Measurements from ENCODE around the gene SMIM43. TPM values are rescaled to one million over a fixed set of nuclear protein-coding genes. Genes with fewer than 3 reads are reported as not detected.
"Not testable (repeated sequence)": the region's sequence is repeated elsewhere in the genome, so short reads cannot be mapped to it uniquely, and the experiment has no call there.

Gene SMIM43
- polyA plus RNA-seq, 4 donors: 0.58 to 0.88 (median 0.68) TPM

GRCh38 chr4:121784401-121784800 is 19.4 kb upstream of the SMIM43 start:
- no peak for DNase-seq (ENCODE audit: low read depth in 4 of 4, low spot score in 2 of 4)

GRCh38 chr4:121783210-121783609 is 18.2 kb upstream of the SMIM43 start:
- no peak for DNase-seq (ENCODE audit: low read depth in 4 of 4, low spot score in 2 of 4)

GRCh38 chr4:121778991-121779628 is 14.1 kb upstream of the SMIM43 start:
- no peak for DNase-seq (ENCODE audit: low read depth in 4 of 4, low spot score in 2 of 4)

GRCh38 chr4:121777625-121778024 is 12.7 kb upstream of the SMIM43 start:
- DNase-seq (ENCODE audit: low read depth in 4 of 4, low spot score in 2 of 4): no peak

- DNase-seq (ENCODE audit: low read depth in 4 of 4, low spot score in 2 of 4): no peak
These were observed 11.8 kb upstream of the SMIM43 start for GRCh38 chr4:121776610-121777401.

- DNase-seq (ENCODE audit: low read depth in 4 of 4, low spot score in 2 of 4): no peak
These were observed 8.9 kb upstream of the SMIM43 start for GRCh38 chr4:121773883-121774282.

GRCh38 chr4:121771869-121772268 is 6.9 kb upstream of the SMIM43 start:
- no peak for DNase-seq (ENCODE audit: low read depth in 4 of 4, low spot score in 2 of 4)

- no peak for DNase-seq (ENCODE audit: low read depth in 4 of 4, low spot score in 2 of 4)
These were observed 4.4 kb upstream of the SMIM43 start for GRCh38 chr4:121769341-121769740.

- no peak for DNase-seq (ENCODE audit: low read depth in 4 of 4, low spot score in 2 of 4)
These were observed 2.2 kb upstream of the SMIM43 start for GRCh38 chr4:121767166-121767565.

- DNase-seq (ENCODE audit: low read depth in 4 of 4, low spot score in 2 of 4): no peak
These were observed 1.1 kb upstream of the SMIM43 start for GRCh38 chr4:121765971-121766538.

GRCh38 chr4:121765368-121765705 is 373 bp upstream of the SMIM43 start:
- DNase-seq (ENCODE audit: low read depth in 4 of 4, low spot score in 2 of 4): no peak

- no peak for DNase-seq (ENCODE audit: low read depth in 4 of 4, low spot score in 2 of 4)
These were observed 662 bp downstream of the SMIM43 start for GRCh38 chr4:121764303-121764701.

GRCh38 chr4:121760205-121760604 is 4.8 kb downstream of the SMIM43 start:
- no peak for DNase-seq (ENCODE audit: low read depth in 4 of 4, low spot score in 2 of 4)

- no peak for DNase-seq (ENCODE audit: low read depth in 4 of 4, low spot score in 2 of 4)
These were observed 5.9 kb downstream of the SMIM43 start for GRCh38 chr4:121758925-121759568.

GRCh38 chr4:121752142-121752541 is 12.8 kb downstream of the SMIM43 start:
- not testable (repeated sequence) for DNase-seq (ENCODE audit: low read depth in 4 of 4, low spot score in 2 of 4)

- no peak for DNase-seq (ENCODE audit: low read depth in 4 of 4, low spot score in 2 of 4)
These were observed 15.7 kb downstream of the SMIM43 start for GRCh38 chr4:121749225-121749624.

GRCh38 chr4:121742794-121743193 is 22.2 kb downstream of the SMIM43 start:
- DNase-seq (ENCODE audit: low read depth in 4 of 4, low spot score in 2 of 4): no peak

- DNase-seq (ENCODE audit: low read depth in 4 of 4, low spot score in 2 of 4): no peak
These were observed 23.2 kb downstream of the SMIM43 start for GRCh38 chr4:121741751-121742150.

- DNase-seq (ENCODE audit: low read depth in 4 of 4, low spot score in 2 of 4): no peak
These were observed 24.1 kb downstream of the SMIM43 start for GRCh38 chr4:121740796-121741409.

- DNase-seq (ENCODE audit: low read depth in 4 of 4, low spot score in 2 of 4): no peak
These were observed 25.4 kb downstream of the SMIM43 start for GRCh38 chr4:121739575-121739974.

Measured in left renal cortex interstitium (tissue), 4 donors.